Measurements from ENCODE around the gene ZFP36L1.
A peak's percentile ranks its signal among the peaks of the same experiment; 100 is the strongest.

Gene ZFP36L1

GRCh38 chr14:68795597-68796417 is 2.9 kb upstream of the ZFP36L1 start:
- DNase-seq, result peak; percentile 87 to 92

GRCh38 chr14:68794851-68795596 is 2.2 kb upstream of the ZFP36L1 start:
- peak; percentile 62 to 71 for DNase-seq

DNA sequence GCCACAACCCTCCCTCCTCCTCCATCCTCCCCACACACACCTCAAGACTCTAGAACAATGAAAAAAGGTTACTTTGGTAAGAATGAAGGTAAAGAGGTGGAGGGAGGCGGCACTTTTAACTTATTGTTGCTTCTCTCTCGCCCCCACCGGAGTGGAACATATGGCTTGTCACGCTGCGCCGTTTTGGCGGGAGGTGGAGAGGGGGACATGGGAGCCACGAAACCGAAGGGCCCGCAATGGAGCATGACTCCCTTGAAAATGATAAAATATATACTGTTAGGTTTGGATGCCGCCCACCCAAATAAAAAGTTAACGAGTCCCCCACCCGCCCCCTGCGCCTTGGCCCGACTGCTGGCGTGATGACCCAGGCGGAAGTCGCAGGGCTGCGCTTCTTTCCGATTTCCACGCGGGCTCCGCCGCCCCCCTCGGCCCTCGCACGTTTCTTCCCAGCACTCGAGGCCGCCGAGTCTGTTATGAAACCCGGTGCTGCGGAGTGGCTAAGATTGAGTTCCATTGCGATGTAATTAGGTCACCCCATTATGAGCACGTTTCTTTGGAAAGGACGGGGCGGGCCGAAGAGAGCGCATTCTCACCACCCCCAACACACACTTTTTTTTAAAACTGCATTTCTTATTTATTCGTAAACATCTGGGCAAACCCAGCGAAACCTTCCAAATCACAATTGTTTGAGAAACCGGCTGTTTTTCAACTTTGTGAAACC is 1.4 kb upstream of the ZFP36L1 start:
- DNase-seq, result peak; percentile 90 to 91

DNA sequence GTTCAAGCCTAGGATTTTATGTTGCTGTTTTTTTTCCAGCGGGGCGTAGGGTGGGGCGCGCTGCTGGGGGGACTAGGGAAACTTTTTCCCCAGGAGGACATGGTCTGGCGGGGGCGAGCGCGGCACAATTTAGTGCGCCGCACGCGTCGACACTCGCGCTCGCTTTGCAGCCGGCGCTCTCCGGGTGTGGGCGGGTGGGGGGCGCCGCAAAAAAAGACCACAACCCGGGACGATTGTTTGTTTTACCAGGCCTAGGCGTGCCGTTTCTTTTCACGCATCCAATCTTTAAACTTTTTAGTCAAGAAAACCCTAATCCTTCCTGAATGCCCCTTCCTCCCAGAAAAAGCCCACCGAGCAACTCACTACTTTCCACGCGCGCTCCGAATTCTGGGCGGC is 865 bp upstream of the ZFP36L1 start:
- no peak for DNase-seq

DNA sequence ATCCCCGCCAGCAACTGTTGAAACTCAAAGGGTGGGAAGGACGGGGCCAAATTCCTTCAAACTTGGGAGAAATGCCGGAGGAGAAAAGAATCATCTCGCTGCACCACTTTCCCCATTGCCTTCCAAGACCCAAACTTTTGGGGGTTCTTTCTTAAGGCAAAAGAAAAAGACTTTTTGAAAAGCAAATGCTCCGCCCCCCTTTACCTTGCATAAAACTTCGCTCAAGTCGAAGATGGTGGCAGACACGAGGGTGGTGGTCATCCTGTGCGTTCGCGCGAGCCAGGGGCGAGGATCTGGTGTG is 239 bp downstream of the ZFP36L1 start:
- no peak for DNase-seq

DNA sequence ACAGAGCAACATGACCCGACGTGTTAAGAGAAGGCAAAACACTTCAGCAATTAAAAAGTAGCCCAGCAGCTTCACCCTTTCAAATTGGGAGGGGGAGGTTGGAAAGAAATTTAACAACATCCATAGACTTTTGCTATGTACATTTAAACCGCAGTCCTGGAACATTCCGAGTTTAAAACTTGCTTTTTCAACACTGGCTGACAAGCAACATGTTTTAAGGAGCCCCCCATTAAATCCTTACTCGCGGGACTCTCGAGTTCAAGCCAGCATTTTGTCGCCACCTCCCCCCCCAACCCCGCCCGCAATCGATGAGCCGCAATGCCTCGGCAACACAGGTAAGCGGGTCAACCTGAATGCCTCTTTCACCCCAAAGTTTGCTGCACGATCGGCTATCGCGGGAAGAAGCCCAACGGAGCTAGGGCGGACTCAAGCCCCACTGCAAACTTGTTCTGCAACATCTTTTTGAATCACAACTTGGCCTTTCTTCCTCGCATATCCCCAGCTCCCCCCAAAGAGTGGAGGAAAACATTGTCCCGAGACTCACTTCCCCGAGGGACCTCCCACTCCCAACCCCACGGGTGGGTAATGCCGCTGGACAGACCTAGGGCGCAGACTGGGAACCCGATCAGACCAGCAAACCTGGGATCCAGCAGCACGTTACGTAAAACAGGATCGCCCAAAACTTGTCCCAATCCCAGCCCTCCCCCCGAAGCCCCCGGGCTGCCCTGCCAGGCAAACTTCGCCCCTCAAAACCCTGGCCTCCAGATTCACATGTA is 777 bp downstream of the ZFP36L1 start:
- peak in 1 of 2 donors; percentile 42 for DNase-seq

GRCh38 chr14:68791078-68791901 is 1.6 kb downstream of the ZFP36L1 start:
- DNase-seq, result no peak

DNA sequence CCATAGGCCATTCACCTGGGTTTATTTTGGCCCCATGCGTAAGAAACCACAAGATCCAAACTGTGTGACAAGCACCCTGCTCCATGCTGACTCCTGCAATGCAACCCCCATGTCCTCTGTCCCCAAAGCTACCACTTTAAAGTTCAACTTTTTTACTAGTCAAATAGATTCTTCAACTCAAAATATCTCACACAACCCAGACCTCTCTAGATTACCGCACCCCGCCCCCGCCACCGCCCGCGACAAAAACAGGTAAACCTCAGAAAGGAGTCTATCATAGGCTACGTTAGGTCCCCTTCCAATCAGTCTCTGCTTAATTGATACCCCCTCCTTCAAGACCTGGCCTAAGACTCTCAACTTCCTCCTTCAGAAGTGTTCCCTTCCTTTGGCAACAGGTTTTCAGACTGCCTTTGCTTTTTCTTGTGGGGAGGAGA is 2.2 kb downstream of the ZFP36L1 start:
- peak; percentile 28 to 62 for DNase-seq

GRCh38 chr14:68789821-68790643 is 2.8 kb downstream of the ZFP36L1 start:
- DNase-seq, result peak in 1 of 2 donors; percentile 37

DNA sequence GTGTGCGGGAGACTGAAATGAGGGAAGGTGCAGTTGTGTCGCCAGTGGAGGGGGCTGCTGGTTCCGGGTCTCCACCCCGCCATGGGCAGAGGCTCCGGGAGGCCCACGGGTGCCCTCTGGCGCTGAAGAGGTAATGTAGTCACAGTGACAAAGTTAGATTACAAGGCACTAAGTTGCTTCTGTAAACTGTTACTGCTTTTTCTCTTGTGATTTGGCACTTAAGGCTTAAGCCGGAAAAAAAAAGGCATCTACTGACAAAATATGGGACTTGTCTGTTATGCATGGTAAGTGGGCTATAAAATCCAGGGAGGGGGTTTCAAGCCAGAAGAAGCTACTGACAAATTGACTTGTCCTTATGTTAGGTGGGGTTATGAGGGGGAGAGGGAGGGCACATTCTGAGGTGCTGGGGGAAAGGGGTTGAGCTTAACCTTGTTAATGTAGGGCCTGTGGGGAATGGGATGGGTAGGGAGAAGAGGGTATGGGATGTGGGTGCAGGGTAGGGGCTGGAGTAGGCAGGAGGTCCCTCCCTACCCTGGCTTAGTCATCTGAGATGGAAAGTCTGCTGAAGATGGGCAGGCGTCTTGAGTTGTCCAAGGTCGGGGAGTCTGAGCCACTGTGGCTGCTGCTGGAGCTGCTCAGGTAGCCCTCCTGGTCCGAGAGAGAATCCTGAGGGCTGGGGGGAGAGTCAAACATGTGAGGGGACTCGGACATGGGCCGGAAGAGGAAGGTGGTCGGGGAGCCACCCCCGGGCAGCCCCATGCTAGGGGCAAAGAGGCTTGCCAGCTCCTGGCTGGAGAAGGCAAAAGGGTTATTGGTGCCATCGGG is 3.7 kb downstream of the ZFP36L1 start:
- DNase-seq, result peak; percentile 87 to 91

DNA sequence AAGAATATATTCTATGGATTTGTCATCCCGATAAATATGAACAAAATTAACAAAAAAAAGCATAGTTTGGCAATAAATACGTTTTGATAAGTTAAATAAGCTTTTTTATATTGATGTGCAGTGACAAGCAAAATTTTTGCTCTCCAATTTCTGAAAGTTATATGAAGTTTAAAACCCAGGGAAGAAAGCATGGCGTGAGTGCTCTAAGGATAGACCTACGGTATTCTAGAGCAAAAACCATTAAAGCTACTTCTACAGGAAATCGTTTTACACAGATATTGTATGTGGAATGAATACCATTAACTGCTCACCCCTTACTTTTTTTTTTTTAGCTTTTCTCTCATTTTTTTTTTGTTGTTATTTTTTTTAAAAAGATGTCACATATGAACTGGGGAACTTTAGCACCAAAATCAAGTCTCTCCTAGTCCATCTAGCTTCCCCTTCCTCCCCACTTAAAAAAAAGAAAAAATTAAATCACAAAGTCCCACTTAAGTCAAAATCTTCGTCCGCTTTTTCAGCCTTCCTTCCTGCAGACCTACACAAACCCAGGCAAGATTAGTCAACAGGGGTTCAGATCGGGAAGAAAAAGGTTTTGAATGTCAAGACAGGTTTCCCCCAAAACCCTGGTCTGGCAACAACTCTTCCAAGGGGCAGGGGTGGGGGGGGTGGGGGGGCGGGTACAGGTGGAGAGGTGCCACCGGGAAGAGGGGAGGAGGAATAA is 4.4 kb downstream of the ZFP36L1 start:
- DNase-seq, result no peak

- DNase-seq, result peak in 1 of 2 donors; percentile 56
Measured at GRCh38 chr14:68787092-68787992, 5.5 kb downstream of the ZFP36L1 start.

GRCh38 chr14:68786491-68787091 is 6.3 kb downstream of the ZFP36L1 start:
- peak in 1 of 2 donors; percentile 24 for DNase-seq

- peak; percentile 27 to 57 for DNase-seq
Measured at GRCh38 chr14:68785534-68786490, 7.1 kb downstream of the ZFP36L1 start.

DNA sequence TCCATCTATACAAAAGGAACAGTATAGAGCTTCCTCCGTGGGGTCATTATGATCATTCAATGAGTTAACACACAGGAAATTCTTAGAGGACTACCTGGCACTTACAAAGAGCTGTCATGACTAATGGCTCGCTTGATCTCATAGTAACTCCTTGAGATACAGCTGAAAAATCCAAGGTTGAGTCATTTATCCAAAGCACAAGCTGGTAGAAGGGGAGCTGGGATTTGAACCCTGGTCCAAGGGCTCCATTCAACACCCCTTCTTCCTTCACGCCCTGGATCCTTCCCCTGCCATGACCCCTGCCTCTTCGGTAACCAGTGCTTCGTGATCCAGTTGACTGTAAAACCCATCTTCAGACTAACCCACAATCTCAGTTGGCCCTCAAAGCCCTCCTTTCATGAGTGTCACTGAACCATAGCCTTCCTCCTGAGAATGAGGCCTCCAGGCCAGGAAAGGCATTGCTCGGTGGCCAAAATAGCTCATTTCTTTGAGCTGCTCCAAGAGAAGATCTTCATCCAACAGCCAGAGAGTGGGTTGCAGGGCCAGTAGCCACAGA is 7.8 kb downstream of the ZFP36L1 start:
- no peak for DNase-seq

Measured in CD4-positive, alpha-beta T cell treated with Interferon alpha-2 for 1 hour (primary cell).